HepG2 (cell line): ENCODE results near the gene AHRR. TPM values are rescaled to one million over a fixed set of nuclear protein-coding genes. Genes with fewer than 3 reads are reported as not detected.

Source experiments
- FOSL2 ChIP-seq: sonication (generic); formaldehyde crosslinking; IDR thresholded peaks from 2 replicates; pipeline ENCODE4 v1.4.0; 2020; ENCODE audit warnings: missing genetic modification reagents
- FOXP1 ChIP-seq, 2 experiments: fragments of 450-650 bp in 1 of 2; IDR thresholded peaks; 2 replicates each; pipeline ENCODE4 v1.6.1; 2017 to 2018; ENCODE audit warnings: antibody characterized with exemption in 1 of 2
- HES4 ChIP-seq: sonication (generic); formaldehyde crosslinking; IDR thresholded peaks from 2 replicates; pipeline ENCODE4 v1.9.0; 2021; ENCODE audit warnings: mild to moderate bottlenecking, missing genetic modification reagents, borderline replicate concordance
- HNRNPUL1 ChIP-seq: fragments of 200-400 bp; formaldehyde crosslinking; IDR thresholded peaks from 2 replicates; pipeline ENCODE4 v1.6.1; 2017; ENCODE audit warnings: low read depth, mild to moderate bottlenecking, low read length, moderate library complexity
- KMT2A ChIP-seq: sonication (generic); formaldehyde crosslinking; IDR thresholded peaks from 2 replicates; pipeline ENCODE4 v1.4.0; 2020; ENCODE audit warnings: missing genetic modification reagents
- MZF1 ChIP-seq: sonication (generic); formaldehyde crosslinking; IDR thresholded peaks from 2 replicates; pipeline ENCODE4 v1.8.1; 2023; ENCODE audit warnings: mild to moderate bottlenecking, missing genetic modification reagents, borderline replicate concordance
- TBL1XR1 ChIP-seq: fragments of 150-350 bp; IDR thresholded peaks from 2 replicates; pipeline ENCODE4 v1.6.1; 2014; ENCODE audit warnings: borderline replicate concordance, low read length; ENCODE audit not compliant: partially characterized antibody
- WIZ ChIP-seq: sonication (generic); formaldehyde crosslinking; IDR thresholded peaks from 2 replicates; pipeline ENCODE4 v1.5.1; 2020; ENCODE audit warnings: mild to moderate bottlenecking, missing genetic modification reagents
- ZFY ChIP-seq: sonication (generic); formaldehyde crosslinking; IDR thresholded peaks from 2 replicates; pipeline ENCODE4 v1.4.0; 2020; ENCODE audit warnings: missing genetic modification reagents
- polyA plus RNA-seq, 8 experiments: library from polyadenylated mRNA; depleted of rRNA in 3 of 8; stranded (reverse) in 7 of 8; unstranded in 1 of 8; fragments of >200 nt; fragmentation: Illumina TruSeq in 4 of 8; extraction: Trizol in 4 of 8; gene quantifications; 2 replicates each; pipeline versions ENCODE4 v1.2.1 to v1.2.3, GENCODE V29; 2011 to 2016; ENCODE audit warnings: low read depth in 4 of 8, missing spikeins in 1 of 8, mixed read lengths in 1 of 8; ENCODE audit not compliant: insufficient read depth in 1 of 8
- total RNA-seq, 5 experiments: library from RNA; depleted of rRNA; stranded (reverse); fragments of >200 nt; fragmentation: Illumina TruSeq; extraction: Trizol; gene quantifications; 2 replicates each; pipeline ENCODE4 v1.2.3, GENCODE V29; 2016; ENCODE audit warnings: low read depth in 1 of 5
- TF ChIP-seq, protein P1 (sequence below): sonication (generic); formaldehyde crosslinking; IDR thresholded peaks from 2 replicates; pipeline ENCODE4 v1.4.0; 2020; ENCODE audit warnings: missing genetic modification reagents, borderline replicate concordance
- TF ChIP-seq, protein P2 (sequence below): IDR thresholded peaks from 2 replicates; pipeline ENCODE4 v1.6.1; 2018; ENCODE audit warnings: missing genetic modification reagents
- TF ChIP-seq, protein P3 (sequence below): sonication (generic); formaldehyde crosslinking; IDR thresholded peaks from 2 replicates; pipeline ENCODE4 v1.4.0; 2020; ENCODE audit warnings: missing genetic modification reagents
- TF ChIP-seq, protein P4 (sequence below): sonication (generic); formaldehyde crosslinking; IDR thresholded peaks from 2 replicates; pipeline ENCODE4 v1.8.1; 2022; ENCODE audit warnings: low read depth, mild to moderate bottlenecking, missing genetic modification reagents
- TF ChIP-seq, protein P5 (sequence below): sonication (generic); formaldehyde crosslinking; conservative IDR thresholded peaks from 2 replicates; pipeline ENCODE4 v1.4.0; 2020; ENCODE audit warnings: missing genetic modification reagents

AHRR gene
- total and polyA plus RNA-seq, 2 of the 13 experiments (the other 11 are each of a cell fraction or from before 2014, with no cell fraction given) = 0.28 to 0.35 TPM

DNA sequence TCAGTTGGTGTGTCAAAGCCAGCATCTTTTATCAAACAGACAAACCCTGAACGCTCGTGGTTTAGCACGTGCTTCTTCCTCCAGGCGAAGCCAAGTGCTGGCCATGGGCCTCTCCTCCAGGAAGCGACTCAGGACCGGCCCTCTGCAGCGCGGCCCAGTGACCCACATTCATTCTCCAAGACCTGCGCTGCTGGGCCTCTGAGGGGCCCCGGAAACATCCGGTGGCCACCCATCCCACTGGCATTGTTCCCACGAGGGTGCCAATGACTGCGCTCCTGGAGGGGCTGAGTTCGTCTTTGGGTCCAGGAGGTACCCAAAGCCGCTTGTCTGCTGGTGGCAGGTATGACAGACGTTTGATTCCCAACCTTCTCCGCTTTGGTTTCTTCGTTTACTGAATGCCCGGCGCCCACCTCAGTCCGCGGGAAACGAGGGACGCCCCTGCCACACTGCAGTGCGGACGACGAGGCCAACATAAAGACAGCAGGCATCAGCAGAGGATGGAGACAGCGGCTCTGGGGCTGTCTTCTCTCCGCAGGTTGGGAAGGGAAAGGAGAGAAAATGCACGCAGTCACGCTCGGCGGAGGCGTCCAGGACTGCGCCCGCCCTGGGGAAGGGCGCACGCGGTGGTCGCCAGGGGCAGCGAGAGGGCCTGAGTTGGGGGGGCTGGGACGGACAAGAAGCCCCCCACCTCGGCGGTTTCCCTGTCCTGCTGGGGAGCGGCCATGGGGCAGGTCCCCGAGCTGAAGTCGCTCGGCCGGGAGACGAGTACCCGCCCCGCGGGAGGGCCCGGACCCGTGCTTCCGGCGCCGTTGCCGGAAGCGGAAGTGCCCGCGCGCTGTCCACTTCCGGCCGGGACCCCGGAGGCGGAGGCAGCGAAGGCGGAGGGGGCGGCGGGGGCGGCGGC, 121.1 kb downstream of the AHRR start, which contains the start of gene EXOC3 (continued):
- TF ChIP-seq, protein P1, sequence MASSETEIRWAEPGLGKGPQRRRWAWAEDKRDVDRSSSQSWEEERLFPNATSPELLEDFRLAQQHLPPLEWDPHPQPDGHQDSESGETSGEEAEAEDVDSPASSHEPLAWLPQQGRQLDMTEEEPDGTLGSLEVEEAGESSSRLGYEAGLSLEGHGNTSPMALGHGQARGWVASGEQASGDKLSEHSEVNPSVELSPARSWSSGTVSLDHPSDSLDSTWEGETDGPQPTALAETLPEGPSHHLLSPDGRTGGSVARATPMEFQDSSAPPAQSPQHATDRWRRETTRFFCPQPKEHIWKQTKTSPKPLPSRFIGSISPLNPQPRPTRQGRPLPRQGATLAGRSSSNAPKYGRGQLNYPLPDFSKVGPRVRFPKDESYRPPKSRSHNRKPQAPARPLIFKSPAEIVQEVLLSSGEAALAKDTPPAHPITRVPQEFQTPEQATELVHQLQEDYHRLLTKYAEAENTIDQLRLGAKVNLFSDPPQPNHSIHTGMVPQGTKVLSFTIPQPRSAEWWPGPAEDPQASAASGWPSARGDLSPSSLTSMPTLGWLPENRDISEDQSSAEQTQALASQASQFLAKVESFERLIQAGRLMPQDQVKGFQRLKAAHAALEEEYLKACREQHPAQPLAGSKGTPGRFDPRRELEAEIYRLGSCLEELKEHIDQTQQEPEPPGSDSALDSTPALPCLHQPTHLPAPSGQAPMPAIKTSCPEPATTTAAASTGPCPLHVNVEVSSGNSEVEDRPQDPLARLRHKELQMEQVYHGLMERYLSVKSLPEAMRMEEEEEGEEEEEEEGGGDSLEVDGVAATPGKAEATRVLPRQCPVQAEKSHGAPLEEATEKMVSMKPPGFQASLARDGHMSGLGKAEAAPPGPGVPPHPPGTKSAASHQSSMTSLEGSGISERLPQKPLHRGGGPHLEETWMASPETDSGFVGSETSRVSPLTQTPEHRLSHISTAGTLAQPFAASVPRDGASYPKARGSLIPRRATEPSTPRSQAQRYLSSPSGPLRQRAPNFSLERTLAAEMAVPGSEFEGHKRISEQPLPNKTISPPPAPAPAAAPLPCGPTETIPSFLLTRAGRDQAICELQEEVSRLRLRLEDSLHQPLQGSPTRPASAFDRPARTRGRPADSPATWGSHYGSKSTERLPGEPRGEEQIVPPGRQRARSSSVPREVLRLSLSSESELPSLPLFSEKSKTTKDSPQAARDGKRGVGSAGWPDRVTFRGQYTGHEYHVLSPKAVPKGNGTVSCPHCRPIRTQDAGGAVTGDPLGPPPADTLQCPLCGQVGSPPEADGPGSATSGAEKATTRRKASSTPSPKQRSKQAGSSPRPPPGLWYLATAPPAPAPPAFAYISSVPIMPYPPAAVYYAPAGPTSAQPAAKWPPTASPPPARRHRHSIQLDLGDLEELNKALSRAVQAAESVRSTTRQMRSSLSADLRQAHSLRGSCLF (CRISPR knock-in tag) = no peak
- TF ChIP-seq KMT2A (CRISPR knock-in tag) (peak; percentile 45; the same call in 1 of the 2 replicates), TBL1XR1 (no peak), ZFY (CRISPR knock-in tag) (peak; percentile 82), FOSL2 (peak; percentile 7; the same call in 1 of the 2 replicates), HNRNPUL1 (no peak), HES4 (CRISPR knock-in tag) (no peak; the same call in 1 of the 2 replicates), WIZ (CRISPR knock-in tag) (no peak), FOXP1 (IDR thresholded peaks at IDR 0.05) (no peak), FOXP1 (CRISPR knock-in tag; IDR thresholded peaks at IDR 0.05) (no peak), MZF1 (0 out of 2 replicates have a peak, but pooled peaks have one; percentile 48)
- TF ChIP-seq, protein P2, sequence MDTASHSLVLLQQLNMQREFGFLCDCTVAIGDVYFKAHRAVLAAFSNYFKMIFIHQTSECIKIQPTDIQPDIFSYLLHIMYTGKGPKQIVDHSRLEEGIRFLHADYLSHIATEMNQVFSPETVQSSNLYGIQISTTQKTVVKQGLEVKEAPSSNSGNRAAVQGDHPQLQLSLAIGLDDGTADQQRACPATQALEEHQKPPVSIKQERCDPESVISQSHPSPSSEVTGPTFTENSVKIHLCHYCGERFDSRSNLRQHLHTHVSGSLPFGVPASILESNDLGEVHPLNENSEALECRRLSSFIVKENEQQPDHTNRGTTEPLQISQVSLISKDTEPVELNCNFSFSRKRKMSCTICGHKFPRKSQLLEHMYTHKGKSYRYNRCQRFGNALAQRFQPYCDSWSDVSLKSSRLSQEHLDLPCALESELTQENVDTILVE (CRISPR knock-in tag) = peak; percentile 63; the same call in 1 of the 2 replicates
- TF ChIP-seq, protein P3, sequence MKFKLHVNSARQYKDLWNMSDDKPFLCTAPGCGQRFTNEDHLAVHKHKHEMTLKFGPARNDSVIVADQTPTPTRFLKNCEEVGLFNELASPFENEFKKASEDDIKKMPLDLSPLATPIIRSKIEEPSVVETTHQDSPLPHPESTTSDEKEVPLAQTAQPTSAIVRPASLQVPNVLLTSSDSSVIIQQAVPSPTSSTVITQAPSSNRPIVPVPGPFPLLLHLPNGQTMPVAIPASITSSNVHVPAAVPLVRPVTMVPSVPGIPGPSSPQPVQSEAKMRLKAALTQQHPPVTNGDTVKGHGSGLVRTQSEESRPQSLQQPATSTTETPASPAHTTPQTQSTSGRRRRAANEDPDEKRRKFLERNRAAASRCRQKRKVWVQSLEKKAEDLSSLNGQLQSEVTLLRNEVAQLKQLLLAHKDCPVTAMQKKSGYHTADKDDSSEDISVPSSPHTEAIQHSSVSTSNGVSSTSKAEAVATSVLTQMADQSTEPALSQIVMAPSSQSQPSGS = peak; percentile 16; the same call in 1 of the 2 replicates
- TF ChIP-seq, protein P4, sequence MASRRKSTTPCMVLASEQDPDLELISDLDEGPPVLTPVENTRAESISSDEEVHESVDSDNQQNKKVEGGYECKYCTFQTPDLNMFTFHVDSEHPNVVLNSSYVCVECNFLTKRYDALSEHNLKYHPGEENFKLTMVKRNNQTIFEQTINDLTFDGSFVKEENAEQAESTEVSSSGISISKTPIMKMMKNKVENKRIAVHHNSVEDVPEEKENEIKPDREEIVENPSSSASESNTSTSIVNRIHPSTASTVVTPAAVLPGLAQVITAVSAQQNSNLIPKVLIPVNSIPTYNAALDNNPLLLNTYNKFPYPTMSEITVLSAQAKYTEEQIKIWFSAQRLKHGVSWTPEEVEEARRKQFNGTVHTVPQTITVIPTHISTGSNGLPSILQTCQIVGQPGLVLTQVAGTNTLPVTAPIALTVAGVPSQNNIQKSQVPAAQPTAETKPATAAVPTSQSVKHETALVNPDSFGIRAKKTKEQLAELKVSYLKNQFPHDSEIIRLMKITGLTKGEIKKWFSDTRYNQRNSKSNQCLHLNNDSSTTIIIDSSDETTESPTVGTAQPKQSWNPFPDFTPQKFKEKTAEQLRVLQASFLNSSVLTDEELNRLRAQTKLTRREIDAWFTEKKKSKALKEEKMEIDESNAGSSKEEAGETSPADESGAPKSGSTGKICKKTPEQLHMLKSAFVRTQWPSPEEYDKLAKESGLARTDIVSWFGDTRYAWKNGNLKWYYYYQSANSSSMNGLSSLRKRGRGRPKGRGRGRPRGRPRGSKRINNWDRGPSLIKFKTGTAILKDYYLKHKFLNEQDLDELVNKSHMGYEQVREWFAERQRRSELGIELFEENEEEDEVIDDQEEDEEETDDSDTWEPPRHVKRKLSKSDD (CRISPR knock-in tag) = no peak
- TF ChIP-seq, protein P5, sequence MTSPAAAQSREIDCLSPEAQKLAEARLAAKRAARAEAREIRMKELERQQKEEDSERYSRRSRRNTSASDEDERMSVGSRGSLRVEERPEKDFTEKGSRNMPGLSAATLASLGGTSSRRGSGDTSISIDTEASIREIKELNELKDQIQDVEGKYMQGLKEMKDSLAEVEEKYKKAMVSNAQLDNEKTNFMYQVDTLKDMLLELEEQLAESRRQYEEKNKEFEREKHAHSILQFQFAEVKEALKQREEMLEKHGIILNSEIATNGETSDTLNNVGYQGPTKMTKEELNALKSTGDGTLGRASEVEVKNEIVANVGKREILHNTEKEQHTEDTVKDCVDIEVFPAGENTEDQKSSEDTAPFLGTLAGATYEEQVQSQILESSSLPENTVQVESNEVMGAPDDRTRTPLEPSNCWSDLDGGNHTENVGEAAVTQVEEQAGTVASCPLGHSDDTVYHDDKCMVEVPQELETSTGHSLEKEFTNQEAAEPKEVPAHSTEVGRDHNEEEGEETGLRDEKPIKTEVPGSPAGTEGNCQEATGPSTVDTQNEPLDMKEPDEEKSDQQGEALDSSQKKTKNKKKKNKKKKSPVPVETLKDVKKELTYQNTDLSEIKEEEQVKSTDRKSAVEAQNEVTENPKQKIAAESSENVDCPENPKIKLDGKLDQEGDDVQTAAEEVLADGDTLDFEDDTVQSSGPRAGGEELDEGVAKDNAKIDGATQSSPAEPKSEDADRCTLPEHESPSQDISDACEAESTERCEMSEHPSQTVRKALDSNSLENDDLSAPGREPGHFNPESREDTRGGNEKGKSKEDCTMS (CRISPR knock-in tag) = no peak
